Gastrocnemius medialis (tissue), 4 donors: ENCODE results near the gene MYOZ2. TPM values are rescaled to one million over a fixed set of nuclear protein-coding genes. Genes with fewer than 3 reads are reported as not detected.
"Not testable (repeated sequence)": the region's sequence is repeated elsewhere in the genome, so short reads cannot be mapped to it uniquely, and the experiment has no call there.

Experiments
- ATAC-seq, 2 donors: fragments of 150-250 bp; one replicate each; pipeline ENCODE4 v1.9.1; 2016
- DNase-seq, 2 donors: peaks; one replicate each; pipeline ENCODE4 v3.0.0-alpha.2; 2019
- H3K27ac ChIP-seq, 4 donors: fragments of 200-600 bp; sonication (generic); 1 replicate in 1 of 4; 2 replicates in 3 of 4; pipeline ENCODE4 v1.5.1; 2016 to 2018; ENCODE audit warnings: mild to moderate bottlenecking in 2 of 4, moderate library complexity in 1 of 4
- H3K27me3 ChIP-seq, 3 donors: fragments of 200-600 bp; sonication (generic) in 2 of 3; 1 replicate in 1 of 3; 2 replicates in 2 of 3; pipeline versions ENCODE4 v1.5.1 to v1.6.0; 2016 to 2019; ENCODE audit warnings: mild to moderate bottlenecking in 1 of 3, moderate library complexity in 1 of 3
- H3K36me3 ChIP-seq, 2 donors: fragments of 200-600 bp; sonication (generic) in 1 of 2; one replicate each; pipeline ENCODE4 v1.5.1; 2017 to 2018
- H3K4me1 ChIP-seq, 2 donors: fragments of 200-600 bp; sonication (generic) in 1 of 2; one replicate each; pipeline ENCODE4 v1.5.1; 2016 to 2017; ENCODE audit warnings: mild to moderate bottlenecking in 2 of 2
- H3K4me3 ChIP-seq, 4 donors: fragments of 200-600 bp; sonication (generic) in 3 of 4; 1 replicate in 1 of 4; 2 replicates in 3 of 4; pipeline ENCODE4 v1.5.1; 2016 to 2019; ENCODE audit warnings: mild to moderate bottlenecking in 2 of 4
- H3K9me3 ChIP-seq, 3 donors: fragments of 200-600 bp; sonication (generic) in 2 of 3; 1 replicate in 1 of 3; 2 replicates in 2 of 3; pipeline ENCODE4 v1.5.1; 2016 to 2019
- POLR2A ChIP-seq, 2 donors: fragments of 450-650 bp; IDR thresholded peaks; one replicate each; pipeline ENCODE4 v1.6.1; 2017; ENCODE audit warnings: antibody characterized with exemption in 2 of 2, mild to moderate bottlenecking in 2 of 2, moderate library complexity in 2 of 2
- in situ Hi-C, 4 donors: fragments of 200-750 bp; cut with MboI; loops; one replicate each; pipeline versions ENCODE4 v1.15.0 to v1.8.0; 2017; ENCODE audit warnings: low sequenced_read_pairs in 4 of 4
- intact Hi-C: fragments of 100-400 bp; cut with DNase I; formaldehyde crosslinking; loops from one replicate; pipeline ENCODE4 v1.15.1; 2023; ENCODE audit warnings: low total_unique reads
- total RNA-seq, 4 donors: library from RNA; depleted of rRNA; stranded (reverse); fragments of >200 nt; gene quantifications; one replicate each; pipeline versions ENCODE4 v1.1.0 to v1.2.3, GENCODE V29; 2016
- TF ChIP-seq, protein P1 (sequence below), 5 experiments: fragments of 450-650 bp in 3 of 5; fragments of 200-600 bp in 2 of 5; sonication (generic) in 2 of 5; IDR thresholded peaks in 4 of 5; conservative IDR thresholded peaks in 1 of 5; 1 replicate in 4 of 5; 2 replicates in 1 of 5; pipeline ENCODE4 v1.5.1; 2016 to 2019; ENCODE audit warnings: antibody characterized with exemption in 5 of 5, mild to moderate bottlenecking in 3 of 5, moderate library complexity in 3 of 5

MYOZ2 gene
- total RNA-seq, 4 donors from 2014 or later = 30.6 to 290 (median 87.9) TPM

DNA sequence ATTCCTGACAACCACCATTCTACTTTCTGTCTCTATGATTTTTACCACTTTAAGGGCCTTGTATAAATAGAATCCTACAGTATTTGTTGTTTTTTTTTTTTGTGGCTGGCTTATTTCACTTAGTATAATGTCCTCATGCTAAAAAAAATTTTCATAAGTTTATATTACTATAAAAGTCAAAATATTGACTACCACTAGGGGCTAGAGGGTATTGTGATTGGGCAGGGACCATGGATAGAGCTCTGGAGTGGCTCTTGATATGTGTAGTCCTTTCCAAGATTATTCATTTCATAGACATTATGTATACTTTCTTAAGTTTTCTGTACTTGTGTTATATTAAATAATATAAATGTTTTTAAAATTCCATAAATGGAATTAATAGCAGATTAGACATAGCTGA is 34.6 kb downstream of the MYOZ2 start:
- no peaks in the 10 kb centered on the region for H3K27me3 ChIP-seq
- no peaks in the 10 kb centered on the region for H3K36me3 ChIP-seq
- DNase-seq = no peak
- ATAC-seq = no peak
- in situ Hi-C loops = no loop called here
- no peak overlapping the region for H3K4me3 ChIP-seq
- no peaks in the 10 kb centered on the region for H3K9me3 ChIP-seq
- H3K27ac ChIP-seq = no peak overlapping the region
- H3K4me1 ChIP-seq = no peaks in the 10 kb centered on the region
- intact Hi-C loops = no loop called here
- TF ChIP-seq POLR2A (IDR thresholded peaks at IDR 0.05) = no peak
- TF ChIP-seq, protein P1, sequence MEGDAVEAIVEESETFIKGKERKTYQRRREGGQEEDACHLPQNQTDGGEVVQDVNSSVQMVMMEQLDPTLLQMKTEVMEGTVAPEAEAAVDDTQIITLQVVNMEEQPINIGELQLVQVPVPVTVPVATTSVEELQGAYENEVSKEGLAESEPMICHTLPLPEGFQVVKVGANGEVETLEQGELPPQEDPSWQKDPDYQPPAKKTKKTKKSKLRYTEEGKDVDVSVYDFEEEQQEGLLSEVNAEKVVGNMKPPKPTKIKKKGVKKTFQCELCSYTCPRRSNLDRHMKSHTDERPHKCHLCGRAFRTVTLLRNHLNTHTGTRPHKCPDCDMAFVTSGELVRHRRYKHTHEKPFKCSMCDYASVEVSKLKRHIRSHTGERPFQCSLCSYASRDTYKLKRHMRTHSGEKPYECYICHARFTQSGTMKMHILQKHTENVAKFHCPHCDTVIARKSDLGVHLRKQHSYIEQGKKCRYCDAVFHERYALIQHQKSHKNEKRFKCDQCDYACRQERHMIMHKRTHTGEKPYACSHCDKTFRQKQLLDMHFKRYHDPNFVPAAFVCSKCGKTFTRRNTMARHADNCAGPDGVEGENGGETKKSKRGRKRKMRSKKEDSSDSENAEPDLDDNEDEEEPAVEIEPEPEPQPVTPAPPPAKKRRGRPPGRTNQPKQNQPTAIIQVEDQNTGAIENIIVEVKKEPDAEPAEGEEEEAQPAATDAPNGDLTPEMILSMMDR (IDR thresholded peaks at IDR 0.05 in 4 of 5, conservative IDR thresholded peaks at IDR 0.05 in 1 of 5) = no peak

DNA sequence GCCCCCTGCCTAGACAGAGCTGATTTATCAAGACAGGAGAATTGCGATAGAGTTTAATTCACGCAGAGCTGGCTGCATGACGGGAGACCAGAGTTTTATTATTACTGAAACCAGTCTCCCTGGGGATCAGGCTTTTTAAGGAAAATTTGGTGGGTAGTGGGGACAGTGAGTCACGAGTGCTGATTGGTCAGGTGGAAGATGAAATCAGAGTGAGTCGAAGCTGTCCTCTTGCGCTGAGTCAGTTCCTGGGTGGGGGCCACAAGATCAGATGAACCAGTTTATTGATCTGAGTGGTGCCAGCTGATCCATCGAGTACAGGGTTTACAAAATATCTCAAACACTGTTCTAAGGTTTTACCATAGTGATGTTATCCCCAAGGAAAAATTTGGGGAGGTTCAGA is 36.6 kb downstream of the MYOZ2 start:
- no peaks in the 10 kb centered on the region for H3K4me1 ChIP-seq
- no peaks in the 10 kb centered on the region for H3K27me3 ChIP-seq
- intact Hi-C loops (no loop called here), in situ Hi-C loops (no loop called here)
- H3K4me3 ChIP-seq = no peak overlapping the region
- H3K36me3 ChIP-seq = no peaks in the 10 kb centered on the region
- TF ChIP-seq POLR2A (IDR thresholded peaks at IDR 0.05) = no peak
- TF ChIP-seq, protein P1 (IDR thresholded peaks at IDR 0.05 in 4 of 5, conservative IDR thresholded peaks at IDR 0.05 in 1 of 5) = no peak
- no peak overlapping the region for H3K27ac ChIP-seq
- no peaks in the 10 kb centered on the region for H3K9me3 ChIP-seq
- DNase-seq (no peak), ATAC-seq (no peak)

DNA sequence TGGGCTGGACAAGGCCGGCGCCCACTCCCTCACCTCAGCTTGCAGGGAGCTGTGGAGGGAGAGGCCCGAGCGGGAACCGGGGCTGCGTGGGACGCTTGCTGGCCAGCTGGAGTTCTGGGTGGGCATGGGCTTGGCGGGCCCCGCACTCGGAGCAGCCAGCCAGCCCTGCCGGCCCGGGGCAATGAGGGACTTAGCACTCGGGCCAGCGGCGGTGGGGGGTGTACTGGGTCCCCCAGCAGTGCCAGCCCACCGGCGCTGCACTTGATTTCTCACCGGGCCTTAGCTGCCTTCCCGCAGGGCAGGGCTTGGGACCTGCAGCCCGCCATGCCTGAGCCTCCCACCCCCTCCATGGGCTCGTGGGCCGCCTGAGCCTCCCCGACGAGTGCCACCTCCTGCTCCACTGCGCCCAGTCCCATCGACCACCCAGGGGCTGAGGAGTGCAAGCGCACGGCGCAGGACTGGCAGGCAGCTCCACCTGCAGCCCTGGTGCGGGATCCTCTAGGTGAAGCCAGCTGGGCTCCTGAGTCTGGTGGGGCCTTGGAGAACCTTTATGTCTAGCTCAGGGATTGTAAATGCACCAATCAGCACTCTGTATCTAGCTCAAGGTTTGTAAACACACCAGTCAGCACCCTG is 38.2 kb downstream of the MYOZ2 start:
- intact Hi-C loops, H3K36me3 ChIP-seq, in situ Hi-C loops, H3K9me3 ChIP-seq, H3K27me3 ChIP-seq, ATAC-seq, H3K27ac ChIP-seq, DNase-seq, H3K4me3 ChIP-seq, H3K4me1 ChIP-seq: not testable (repeated sequence)

DNA sequence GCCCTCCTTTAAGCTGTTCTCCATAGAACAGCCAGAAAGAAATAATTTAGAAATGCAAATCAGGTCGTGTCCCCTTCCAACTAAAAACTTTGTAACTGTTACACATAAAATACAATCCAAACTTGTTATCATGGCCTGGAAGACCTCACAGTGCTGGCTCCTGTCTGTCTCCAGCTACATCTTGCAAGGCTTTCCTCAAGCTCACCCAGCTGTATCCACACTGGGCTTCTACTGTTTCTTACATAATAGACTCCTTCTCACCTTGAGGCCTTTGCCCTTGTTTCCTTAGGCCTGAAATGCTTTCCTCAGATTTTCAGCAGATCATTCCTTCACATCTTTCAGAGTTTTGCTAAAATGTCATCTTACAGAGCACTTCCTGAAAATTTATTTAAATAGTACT is 43.4 kb downstream of the MYOZ2 start:
- no peak overlapping the region for H3K27ac ChIP-seq
- no peaks in the 10 kb centered on the region for H3K9me3 ChIP-seq
- no peak for TF ChIP-seq POLR2A (IDR thresholded peaks at IDR 0.05)
- TF ChIP-seq, protein P1 (IDR thresholded peaks at IDR 0.05 in 4 of 5, conservative IDR thresholded peaks at IDR 0.05 in 1 of 5) = no peak
- in situ Hi-C loops (no loop called here), intact Hi-C loops (no loop called here)
- no peaks in the 10 kb centered on the region for H3K36me3 ChIP-seq
- no peaks in the 10 kb centered on the region for H3K27me3 ChIP-seq
- no peaks in the 10 kb centered on the region for H3K4me1 ChIP-seq
- DNase-seq (no peak), ATAC-seq (no peak)
- H3K4me3 ChIP-seq = no peak overlapping the region

DNA sequence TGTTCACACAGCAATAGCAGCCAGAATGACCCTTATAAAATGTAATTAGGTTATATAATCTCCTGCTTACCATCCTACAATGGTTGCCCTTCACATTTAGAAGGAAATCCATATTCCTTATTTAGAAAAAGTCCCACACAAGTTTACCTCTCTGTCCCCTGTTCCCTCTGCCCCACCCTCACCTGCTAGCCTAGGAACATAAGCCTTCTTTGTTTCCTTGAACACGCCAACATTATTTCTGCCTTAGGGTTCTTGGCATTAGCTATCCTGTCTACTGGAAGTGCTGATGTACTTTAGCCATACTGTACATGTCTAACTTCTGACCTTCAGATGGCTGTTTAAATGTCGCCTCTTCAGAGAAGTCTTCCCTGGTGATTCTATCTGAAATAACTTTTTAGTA is 48.5 kb downstream of the MYOZ2 start:
- Histone ChIP-seq H3K36me3 (no peaks in the 10 kb centered on the region), H3K27ac (no peak overlapping the region), H3K9me3 (no peaks in the 10 kb centered on the region), H3K4me3 (no peak overlapping the region), H3K4me1 (peaks cover 0 to 8% of the 10 kb centered on the region in 2 donors), H3K27me3 (no peaks in the 10 kb centered on the region)
- DNase-seq (no peak), ATAC-seq (no peak)
- TF ChIP-seq POLR2A (IDR thresholded peaks at IDR 0.05) = no peak
- TF ChIP-seq, protein P1 (IDR thresholded peaks at IDR 0.05 in 4 of 5, conservative IDR thresholded peaks at IDR 0.05 in 1 of 5) = no peak
- in situ Hi-C loops = no loop called here
- intact Hi-C loops = no loop called here
